HG03432 (cell line): Measurements from ENCODE around the gene CAPZB.

Experiments
- ATAC-seq: cut with Tn5 transposase; IDR thresholded peaks from one replicate; pipeline ENCODE4 v1.9.1; 2021; ENCODE audit warnings: mild to moderate bottlenecking, moderate library complexity; ENCODE audit not compliant: unreplicated experiment

The CAPZB gene

DNA sequence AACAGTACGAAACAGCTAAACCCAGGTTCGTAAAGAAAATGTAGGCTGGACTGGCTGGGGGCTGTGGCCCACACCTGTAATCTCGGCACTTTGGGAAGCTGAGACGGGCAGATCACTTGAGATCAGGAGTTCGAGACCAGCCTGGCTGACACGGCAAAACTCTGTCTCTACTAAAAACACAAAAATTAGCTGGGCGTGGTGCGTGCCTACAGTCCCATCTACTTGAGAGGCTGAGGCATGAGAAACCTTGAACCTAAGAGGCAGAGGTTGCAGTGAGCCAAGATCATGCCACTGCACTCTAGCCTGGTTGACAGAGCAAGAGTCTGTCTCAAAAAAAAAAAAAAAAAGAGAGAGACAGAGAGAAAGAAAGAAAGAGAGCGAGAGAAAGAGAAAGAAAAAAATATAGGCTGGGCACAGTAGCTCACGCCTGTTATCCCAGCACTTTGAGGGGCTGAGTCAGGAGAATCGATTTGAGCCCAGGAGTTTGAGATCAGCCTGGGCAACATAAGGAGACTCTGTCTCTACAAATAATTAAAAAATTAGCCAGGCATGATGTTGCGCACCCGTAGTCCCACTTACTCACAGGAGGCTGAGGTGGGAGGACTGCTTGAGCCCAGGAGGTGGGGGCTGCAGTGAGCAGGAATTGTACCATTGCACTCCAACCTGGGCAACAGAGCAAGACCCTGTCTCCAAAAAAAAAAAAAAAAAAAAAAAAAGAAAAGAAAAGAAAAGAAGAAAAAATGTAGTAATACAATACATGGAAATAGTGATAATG, 35.7 kb downstream of the CAPZB start:
- no peak for ATAC-seq

DNA sequence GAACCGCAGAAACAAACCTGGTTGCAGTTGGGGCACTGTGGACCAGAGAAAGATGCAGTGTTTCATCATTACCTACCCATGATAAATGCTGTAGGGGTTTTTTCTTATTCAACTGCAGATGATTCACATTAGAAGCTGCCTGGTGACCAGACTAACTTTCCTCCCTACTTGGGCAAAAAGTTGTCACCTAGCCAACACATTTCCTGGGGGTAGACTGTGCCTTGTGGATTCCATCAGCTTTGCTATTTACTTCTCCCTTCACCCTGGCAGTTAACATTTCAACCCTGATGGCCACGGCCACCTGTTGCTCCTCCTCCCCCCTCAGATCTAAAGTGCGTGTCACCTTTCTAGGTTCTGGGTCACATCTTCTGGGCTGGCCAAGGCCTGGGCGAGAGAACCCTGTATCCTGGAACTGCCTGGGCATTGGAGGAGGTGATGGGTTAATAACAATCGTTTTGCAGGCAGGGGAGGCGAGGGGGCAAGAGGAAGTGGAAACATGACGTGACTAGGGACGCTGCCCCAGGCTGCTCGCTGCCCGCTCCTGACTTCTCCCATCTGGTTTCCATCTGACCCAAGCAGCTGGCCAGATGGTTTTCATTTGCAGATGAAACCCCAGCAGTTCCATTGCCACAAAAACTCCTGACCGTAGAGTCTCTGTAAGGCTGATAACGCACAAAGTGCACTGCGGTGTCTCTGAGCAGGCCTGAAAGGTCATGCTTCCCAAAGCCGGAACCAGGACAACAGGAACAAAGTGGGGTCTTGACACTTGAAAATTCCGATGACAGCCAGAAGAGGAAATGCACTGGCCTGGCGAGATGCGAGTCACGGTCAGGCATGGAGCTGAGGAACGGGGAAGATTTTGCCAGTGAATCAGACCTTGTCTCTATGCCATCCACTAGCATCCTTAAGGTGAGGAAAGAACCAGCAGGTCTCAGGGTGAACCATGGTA, 36.6 kb downstream of the CAPZB start:
- ATAC-seq, result no peak

DNA sequence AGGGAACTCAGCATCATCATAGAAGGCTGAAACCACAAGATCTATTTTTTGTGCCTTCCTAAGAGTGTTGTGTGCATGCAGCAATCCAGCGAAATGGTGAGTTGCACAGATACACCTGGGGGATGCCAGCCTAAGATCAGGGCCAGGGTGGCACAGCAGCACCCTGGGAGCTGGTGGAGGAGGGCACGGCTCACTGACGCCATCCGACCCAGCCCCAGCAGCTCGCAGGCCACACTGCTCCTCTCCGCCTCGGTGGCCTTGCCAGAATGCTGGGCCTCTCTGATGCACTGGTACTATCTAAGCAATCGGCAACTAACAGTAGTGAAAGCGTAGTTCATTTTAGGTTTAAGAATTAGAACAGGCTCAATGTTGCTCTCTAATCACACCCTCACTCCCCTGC, 37.8 kb downstream of the CAPZB start:
- no peak for ATAC-seq

DNA sequence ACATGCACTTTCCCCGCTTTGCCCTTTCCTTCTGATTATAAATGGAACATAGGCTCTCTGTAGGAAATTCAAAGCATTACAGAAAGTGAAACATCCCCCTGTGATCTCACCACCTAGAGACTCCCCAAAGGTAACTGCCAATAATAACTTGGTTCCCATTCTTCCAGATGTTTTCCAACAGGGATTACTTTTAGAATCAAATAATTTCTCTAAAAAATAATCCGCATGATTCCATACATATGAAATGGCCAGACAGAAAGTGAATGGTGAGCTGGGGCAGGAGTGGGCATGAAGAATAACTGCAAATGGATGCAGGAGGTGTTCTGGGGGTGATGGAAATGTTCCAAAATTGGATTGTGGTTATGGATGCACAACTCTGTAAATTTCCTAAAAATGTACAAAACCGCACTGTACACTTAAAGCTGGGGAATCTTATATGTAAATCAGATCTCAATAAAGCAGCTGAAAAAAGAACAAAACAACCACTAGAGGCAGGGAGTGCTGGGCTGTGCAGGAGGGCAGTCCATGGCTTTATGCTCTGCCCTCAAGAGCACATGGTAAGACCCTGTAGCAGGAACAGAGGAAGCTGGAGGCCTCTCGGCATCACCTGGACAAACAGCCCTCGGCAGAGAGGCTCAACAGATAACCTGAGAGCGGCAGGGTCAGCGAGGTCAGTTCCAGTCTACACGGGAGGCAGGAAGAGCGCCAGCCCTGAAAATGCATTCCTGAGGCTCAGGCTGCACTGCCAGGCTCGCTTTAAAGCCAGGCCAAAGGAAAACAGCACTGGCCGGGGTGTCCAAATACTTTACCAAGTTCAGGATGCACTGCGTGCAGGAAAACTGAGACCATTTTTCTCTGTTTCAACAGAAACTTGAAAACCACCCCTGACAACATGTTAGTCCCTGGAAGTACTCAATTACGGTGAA, 39.7 kb downstream of the CAPZB start:
- ATAC-seq, result no peak

DNA sequence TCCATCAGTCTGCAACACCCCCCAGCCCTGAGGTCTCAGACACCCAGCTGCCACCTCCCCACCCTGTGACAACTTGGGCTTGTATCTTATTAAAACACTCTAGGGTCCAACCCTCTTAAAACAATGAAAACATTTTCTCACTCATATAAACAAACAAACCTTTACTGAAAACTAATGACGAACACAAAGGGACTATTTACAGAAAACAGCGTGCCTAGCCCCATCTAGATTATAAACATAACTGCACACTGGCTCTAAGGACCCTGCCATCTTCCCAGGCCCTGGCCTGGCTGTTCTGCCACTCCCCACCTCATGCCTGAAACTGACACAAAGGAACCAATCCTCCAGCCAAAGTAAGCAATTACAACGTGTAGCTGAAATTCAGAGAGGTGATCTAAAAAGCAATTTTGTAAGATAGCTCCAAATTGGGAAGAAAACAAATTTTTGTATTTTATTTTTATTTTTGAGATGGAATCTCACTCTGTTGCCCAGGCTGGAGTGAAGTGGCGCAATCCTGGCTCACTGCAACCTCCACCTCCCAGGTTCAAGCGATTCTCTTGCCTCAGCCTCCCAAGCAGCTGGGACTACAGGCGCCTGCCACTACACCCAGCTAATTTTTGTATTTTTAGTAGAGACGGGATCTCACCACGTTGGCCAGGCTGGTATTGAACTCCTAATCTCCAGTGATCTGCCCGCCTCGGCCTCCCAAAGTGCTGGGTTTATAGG, 40.9 kb downstream of the CAPZB start:
- ATAC-seq, result no peak

DNA sequence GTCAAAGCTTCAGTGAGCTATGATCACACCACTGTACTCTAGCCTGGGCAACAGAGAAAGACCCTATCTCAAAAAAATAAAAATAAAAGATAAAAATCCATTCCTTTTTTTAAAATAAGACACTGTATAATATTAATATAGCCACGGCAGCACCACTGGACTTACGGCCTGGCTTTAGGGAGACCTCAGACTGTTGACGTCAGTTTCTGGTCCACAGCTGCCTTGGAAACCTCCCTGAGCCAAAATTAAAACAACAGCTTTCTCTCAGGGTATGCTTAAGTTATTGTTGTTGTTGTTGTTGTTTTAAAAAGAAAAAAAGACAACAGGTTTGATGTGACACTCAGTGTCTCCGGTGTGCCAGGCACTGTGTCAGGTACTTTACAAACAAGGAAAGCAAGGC, 42.0 kb downstream of the CAPZB start:
- ATAC-seq, result no peak

DNA sequence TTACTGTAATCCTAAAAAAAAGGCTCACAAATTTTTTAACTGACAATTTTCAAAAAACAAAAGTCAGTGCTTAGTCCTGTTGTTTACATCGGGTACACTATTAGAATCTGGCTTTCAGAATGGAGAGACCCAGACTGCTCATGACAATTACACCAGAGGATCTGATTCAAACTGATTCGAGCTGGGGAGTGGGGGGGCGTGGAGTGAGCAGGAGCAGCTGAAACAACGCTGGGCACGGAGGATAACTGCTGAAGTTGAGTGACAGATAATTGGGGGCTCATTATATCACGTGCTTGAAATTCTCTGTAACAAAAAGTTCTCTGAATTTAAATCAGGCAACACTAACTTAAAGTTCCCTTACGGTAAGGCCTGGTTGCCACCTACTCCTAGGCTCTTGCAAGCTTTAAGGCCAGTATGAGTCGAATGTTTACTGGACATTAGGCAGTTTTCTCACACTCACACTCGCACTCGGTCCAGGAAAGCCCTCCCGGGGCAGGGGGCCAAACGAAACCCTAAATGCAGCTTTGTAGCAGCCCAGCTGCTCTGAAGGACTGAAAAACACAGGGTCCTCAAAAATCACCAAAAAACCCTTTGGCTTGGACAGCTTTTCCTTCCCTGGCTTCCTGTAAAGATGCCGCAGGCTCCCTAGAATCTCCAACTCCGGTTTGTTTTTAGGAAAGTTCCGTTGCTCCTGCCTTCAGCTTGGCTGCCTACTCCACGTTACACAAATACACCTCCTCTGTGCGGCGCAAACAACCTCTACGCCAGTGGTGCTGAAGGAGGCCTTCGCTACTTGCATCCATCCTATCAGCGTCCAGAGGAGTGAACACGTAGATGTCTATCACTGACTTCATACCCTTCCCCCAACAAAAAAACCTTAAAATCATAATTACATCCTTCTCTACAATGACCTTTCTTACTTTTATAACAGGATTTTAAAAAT, 42.9 kb downstream of the CAPZB start:
- no peak for ATAC-seq

DNA sequence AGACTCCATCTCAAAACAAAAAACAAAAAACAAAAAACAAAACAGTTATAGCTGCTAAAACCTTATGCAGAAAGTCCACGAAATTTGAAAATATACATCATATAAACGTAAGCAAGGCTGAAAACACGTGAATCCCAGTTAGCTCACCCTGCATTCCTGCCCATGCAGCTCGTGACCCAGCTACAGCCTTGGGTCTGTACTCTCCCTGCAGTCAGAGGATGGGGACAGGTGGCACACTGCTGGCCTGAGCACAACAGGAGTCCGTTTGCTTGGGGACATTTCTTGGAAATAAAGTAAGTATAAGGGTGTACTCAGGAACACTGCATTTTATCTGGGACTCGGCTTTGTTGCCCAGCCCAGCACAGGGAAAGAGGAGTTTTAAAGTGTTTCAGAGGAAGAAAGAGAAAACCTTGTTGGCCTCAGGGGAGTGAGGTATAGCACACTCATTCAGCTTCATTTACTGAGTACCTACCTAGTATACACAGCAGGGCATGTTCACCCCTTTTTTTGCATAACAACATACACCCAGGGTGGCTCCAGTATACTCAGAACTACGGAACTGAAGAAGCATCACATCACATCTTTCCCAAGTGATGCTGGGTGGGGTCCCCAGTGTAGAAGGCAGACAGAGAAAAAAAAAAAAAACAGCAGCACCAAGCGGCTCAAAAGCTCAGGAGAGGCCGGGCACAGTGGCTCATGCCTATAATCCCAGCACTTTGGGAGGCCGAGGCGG, 44.1 kb downstream of the CAPZB start:
- no peak for ATAC-seq

DNA sequence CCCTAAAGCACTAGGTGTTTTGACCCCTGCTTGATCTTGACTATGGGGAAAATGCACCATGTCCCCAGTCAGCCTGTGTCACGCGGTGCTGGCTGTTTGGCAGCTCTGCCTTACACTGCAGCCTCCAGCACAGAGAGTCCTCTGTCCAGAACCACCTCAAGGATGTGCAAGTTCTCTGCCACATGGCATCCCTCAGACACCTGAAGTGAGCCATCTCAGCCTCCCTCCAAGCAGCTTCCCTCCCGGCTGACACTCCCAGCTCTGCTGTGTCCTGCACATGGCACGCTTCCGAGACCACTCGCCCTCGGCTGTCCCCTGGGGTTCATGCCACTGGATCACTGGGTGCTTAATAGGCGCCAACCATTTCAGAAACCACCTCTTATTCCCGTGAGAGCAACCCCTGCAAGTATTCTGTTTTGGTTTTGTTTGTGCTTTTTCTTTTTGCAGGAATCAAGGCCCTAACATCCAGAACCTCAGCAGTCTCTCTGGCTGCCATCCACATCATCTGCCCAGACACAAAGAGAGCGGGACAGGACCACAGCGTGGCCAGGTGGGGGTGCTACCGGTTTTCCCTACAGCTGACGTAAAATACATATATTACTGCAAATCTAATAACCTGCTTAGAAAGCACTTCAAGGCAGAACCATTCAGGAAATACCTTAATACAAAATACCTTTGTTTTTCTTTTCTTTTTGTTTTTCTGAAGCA, 45.7 kb downstream of the CAPZB start:
- ATAC-seq, result no peak

DNA sequence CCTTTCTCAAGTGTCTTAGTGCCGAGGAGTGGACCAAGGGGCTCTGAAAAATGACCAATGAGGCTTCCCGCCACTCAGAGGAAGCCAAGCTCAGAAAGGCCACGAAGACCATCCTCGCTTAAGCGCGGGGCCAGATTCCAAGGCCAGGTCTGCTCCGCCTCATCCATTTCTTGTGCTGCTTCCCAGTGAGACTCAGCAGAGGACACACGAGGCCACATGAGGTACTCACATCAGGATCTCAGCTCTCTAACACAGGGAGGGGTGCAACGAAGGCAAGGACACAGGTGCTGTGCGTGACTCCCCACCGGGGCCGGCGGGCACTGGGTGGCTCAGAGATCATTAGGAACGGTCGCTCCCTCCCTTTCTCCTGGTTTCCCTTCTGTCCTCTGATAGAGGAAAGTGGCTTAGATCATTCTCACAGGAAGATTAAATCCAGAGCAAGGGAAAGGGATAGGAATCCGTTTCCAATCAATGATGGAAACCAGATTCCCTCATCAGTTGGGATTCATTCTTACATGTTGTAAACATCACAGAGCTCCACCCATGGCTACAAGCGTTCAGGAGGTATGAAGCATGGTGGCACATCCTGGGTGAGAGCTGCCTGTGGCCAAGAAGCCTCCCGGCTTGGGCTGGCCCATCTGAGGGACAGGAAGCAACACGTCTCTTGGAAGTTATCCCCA, 46.7 kb downstream of the CAPZB start:
- no peak for ATAC-seq

DNA sequence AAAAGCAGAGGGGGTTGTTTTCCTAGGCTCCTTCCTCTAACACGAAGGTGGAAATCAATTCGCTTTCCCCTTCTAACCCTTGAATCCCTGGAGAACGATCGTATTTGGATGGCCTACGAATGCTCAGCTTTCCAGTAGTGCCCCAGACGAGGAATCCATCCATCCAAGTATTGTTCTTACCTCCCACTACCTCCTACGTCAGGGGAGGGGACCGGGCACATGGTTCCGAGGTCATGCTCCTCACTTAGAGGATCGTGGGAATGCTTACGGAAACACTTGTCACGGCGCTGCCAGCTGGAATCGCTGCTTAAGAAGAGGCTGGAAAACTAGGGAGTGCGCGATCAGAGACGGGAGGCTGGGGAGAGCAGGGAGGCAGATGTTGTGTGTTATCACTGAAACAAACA, 47.4 kb downstream of the CAPZB start:
- ATAC-seq, result no peak

DNA sequence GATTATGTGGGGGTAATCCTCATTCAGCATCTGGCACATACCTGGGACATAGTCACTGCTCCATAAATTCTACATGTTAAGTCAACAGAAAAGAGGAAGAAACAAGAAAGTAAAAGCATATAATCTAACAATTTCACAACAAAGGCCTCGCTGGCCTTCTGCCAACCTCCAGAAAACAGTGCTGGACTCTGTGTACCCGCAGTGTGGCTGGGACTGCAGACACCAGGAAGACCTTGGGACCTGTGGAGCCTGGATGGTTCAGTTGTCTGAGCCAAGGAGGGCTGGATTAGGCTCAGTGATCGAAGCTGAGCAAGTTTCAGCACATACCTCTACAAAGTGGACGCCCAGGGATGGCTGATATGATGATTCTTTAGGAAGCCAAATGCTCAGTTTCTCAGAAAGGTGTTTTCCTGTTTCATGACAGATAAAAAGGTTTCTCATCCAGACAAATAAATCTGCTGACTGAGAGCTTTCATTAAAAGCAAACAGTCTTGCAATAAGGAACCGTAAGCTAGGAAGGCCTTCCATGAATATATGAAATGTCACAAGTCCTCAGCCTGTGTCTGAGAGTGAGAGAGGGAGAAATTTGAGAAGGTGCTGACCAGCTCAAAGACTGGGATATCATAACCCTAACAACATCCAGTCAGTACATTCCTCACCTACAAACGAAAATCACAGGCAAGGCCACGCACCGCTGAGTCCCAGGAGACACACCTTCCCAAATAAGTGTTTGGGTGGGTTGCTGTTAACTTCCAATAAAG, 48.4 kb downstream of the CAPZB start:
- ATAC-seq, result no peak

DNA sequence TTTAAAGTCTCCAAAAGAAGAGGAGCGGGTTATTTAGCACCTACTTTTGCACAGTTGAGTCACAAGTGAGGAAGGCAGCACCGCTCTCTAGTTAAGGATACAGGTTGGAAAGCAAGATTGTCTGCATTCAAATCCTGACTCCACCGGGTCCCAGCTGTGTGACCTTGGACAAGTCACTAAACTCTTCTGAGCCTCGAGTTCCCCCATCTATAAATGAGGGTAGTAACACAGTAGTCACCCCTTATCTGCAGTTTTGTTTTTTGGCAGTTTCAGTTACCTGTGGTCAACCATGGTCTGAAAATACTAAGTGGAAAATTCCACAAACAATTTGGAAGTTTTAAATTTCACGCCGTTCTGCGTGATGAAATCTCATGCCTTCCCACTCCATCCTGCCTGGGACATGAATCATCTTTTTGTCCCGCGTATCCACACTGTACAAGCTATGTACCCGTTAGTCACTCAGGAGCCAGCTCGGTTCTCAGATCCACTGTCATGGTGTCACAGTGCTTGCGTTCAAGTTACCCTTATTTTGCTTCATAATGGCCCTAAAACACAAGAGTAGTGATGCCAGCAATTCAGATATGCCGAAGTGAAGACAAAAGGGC, 49.4 kb downstream of the CAPZB start:
- ATAC-seq, result no peak

DNA sequence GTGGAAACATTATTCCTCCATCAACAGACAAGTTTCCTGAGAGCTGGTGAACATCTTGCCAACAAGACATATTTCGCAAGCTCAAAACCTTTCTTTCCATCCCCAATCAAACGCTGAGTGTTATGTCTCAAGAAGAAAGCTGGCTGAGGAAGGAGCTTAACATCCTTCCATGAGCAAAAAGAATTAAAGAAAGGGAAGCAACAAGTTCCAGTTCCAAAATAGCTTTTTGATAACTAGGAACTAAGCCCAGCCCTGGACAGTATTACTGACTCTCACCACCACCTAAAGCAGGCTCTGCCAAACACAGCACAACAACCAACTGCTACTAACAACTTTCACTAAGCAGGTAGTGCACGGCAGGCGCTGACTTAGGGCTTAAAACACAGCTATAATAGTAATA, 50.2 kb downstream of the CAPZB start:
- ATAC-seq, result no peak

DNA sequence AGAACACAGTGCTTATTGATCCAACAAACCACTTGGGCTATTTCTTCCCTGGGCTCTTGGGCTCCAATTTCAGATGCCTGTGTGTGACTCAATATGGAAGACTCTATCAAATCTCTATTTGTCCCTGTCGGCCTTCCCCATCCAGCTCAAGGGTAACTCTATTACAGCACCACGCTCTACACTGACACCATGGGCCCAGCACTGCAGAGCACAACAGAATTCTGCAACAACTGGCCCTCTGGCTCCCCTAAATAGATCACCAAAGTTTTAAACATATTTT, 51.7 kb downstream of the CAPZB start:
- no peak for ATAC-seq

DNA sequence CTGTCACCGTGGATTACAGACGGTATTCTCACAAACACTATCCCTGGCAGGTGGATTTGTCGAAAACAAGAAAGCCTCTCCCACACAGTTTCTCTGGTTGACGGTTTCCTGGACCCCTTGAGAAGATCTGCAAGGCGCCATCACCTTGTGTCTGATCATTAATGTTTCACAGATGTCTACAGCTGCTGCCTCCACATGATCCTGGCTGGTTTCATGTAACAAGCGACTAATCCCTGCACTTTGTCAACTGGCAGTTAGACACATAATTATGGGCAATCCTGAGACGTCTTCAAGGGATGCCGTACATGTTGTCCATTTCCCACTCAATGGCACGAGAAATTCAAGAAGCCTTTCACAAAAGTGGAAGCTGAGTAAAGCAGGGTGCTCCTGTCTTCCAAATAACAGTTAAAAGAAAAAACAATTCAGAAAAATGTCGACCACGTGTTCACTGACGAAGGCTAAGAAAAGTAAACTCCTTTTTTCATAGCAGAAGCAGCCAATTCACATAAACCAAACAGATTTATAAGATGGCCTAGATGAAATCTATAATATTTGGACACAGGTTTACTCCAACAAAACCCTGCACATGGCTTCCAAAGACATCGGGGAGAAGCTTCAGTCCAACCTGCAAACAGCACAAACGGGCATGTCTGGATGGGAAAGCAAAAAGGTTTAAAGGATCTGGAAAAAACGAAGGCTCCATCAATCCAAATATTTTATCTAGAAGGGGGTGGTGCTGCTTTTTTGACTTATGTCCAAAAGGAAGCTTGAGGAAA, 52.2 kb downstream of the CAPZB start:
- no peak for ATAC-seq
